SW 1271 (cell line): ENCODE data around the gene STARD10.
"Not testable (repeated sequence)": the region's sequence is repeated elsewhere in the genome, so short reads cannot be mapped to it uniquely, and the experiment has no call there.

Source experiments
- DNase-seq, 2 experiments: peaks; one replicate each; lab custom pipeline; 2025; lab: John Stamatoyannopoulos, UW

Gene STARD10

GRCh38 chr11:72807792-72808191 lies 13.9 kb upstream of the STARD10 start:
- DNase-seq, result no peak

GRCh38 chr11:72807021-72807693 lies 13.3 kb upstream of the STARD10 start:
- DNase-seq, result no peak

DNA sequence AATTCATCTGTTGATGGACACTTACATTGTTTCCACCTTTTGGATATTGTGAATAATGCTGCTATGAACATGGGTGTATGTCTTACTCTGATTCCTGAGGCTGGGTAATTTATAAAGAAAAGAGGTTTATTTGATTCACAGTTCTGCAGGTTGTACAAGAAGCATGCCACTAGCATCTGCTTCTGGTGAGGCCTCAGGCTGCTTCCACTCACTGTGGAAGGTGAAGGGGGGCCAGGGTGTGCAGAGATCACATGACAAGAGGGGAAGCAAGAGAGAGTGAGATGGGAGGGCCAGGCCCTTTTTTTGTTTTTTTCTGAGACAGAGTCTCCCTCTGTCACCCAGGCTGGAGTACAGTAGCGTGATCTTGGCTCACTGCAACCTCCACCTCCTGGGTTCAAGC lies 12.5 kb upstream of the STARD10 start:
- not testable (repeated sequence) for DNase-seq

- no peak for DNase-seq
Measured at GRCh38 chr11:72805216-72805615, 11.4 kb upstream of the STARD10 start.

- no peak for DNase-seq
Measured at GRCh38 chr11:72802822-72803221, 9.0 kb upstream of the STARD10 start.

- DNase-seq, result no peak
Measured at GRCh38 chr11:72799441-72799840, 5.6 kb upstream of the STARD10 start.

GRCh38 chr11:72798361-72798760 lies 4.5 kb upstream of the STARD10 start:
- no peak for DNase-seq

DNA sequence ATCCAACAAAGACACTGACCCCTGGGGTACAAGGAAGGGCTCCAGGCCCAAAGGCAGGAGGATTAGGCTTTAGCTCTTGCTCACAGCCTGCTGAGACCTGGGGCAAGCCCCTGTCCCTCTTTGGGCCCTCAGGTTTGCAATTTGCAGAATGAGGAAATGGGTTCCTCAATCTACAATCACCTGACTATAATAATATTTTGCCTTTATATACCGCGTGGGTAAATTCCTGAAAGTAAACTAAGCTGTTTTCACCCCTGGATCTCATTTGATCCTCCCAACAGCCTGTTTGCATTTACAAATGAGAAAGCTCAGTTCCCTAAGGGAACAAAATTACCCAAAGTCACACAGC lies 797 bp downstream of the STARD10 start:
- no peak for DNase-seq

DNA sequence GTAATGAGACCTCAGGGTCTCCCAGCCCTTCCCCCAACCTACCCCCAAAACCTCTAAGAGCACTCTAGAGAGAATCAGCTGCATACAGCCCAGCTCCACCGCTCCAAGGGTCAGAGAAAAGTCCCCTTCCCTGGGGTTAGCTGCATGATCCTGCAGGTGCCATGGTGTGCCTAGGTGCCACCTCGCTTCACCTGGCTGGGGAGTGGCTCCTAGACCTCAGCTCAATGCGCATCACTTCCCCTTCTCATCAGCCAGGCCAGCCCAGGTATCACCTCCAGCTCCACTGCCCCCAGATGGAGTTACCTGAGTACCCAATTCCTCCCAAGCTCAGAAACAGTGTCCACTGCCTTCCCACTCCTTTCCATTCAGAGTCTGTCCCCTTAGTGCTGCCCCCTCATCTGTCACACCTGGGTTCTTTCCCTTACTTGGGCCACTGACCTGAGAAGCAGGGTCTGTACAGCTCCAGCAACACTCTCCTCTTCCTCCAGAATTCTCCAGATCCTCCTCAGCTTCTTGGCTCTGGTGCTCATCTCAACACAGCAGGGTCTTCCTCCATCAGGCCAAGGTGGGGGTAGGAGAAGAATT lies 1.3 kb downstream of the STARD10 start:
- DNase-seq, result no peak

DNA sequence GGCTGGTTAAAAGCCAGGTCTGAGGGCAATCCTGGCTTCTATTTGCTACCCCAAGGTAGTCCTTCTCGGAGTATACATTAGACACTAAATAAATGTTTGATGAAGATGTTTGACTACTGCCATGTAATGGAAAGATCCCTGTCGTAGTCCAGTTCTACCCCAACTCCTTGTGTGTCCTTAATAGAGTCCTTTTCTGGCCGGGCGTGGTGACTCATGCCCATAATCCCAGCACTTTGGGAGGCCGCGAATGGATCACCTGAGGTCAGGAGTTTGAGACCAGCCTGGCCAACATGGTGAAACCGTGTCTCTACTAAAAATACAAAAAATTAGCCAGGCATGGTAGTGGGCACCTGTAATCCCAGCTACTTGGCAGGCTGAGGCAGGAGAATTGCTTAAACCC lies 2.6 kb downstream of the STARD10 start:
- not testable (repeated sequence) for DNase-seq

GRCh38 chr11:72789493-72790131 lies 4.2 kb downstream of the STARD10 start:
- no peak for DNase-seq

DNA sequence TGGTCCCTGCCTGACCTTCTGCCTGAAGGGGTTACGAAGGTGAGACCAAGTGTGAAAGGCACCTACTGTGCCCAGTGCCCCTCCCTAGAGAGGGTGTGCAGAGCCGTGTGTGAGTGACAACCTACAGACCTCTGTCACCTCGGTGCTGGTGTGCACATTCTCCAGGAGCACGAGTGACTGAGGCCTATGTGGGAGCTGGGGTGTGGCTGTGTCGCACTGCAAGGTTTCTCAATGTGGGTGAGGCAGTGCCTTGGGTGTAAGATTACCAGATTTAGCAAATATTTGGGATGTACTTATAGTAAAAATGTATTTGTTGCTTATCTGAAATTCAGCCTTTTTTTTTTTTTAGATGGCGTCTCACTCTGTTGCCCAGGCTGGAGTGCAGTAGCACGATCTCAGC lies 5.6 kb downstream of the STARD10 start:
- no peak for DNase-seq

- DNase-seq, result no peak
Measured at GRCh38 chr11:72787216-72788104, 6.4 kb downstream of the STARD10 start.

DNA sequence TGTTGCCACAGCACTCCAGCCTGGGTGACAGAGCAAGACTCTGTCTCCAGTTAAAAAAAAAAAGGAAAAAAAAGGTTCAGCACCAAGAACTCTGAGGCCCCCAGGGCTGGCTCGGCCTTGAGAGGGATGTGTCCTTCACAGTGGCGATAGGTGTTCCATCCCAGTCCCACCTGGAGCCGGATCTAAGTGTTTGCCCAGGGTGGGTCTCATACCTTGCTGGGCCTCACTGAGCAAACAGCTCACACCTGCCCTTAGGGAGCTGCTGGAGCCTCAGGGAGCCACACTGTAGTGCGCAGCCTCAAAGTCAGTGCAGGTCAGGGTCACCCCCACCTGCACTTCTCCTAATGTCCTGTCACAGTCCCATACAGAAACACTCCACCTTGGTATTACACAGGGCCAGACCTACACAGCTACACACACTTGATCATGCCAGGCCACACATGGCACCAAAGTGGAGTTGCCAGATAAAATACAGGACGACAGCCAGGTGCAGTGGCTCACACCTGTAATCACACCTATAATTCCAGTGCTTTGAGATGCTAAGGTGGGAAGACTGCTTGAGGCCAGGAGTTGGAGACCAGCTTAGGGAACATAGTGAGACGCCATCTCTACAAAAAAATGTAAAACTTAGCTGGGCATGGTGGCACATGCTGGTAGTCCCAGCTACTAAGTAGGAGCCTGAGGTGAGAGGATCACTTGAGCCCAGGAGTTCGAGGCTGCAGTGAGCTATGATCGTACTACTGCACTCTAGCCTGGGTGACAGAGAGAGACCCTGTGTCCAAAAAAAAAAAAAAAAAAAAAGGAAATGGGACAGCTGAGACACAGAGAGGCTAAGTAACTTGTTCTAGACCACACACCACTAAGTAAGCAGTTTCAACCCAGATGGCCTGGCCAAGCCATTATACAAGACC lies 7.3 kb downstream of the STARD10 start:
- DNase-seq, result no peak

DNA sequence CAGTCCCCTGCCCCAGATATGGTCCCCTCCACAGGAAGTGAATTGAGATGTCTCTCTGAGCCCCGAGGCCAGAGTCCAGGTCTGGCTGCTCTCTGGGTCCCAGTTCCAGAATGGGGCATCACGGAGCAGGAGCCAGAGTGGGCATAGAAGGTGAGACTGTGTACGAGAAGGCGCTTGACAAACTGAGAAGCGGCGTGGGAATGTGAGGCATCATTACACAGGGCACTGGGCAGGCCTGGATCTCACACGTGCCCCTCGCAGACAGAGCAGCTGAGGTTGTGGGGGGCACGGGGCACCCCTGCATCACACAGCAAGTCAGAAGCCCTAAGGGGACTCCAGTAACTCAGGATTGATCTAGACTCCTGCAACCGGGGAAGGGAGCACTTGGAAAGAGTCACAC lies 9.2 kb downstream of the STARD10 start:
- DNase-seq, result no peak

DNA sequence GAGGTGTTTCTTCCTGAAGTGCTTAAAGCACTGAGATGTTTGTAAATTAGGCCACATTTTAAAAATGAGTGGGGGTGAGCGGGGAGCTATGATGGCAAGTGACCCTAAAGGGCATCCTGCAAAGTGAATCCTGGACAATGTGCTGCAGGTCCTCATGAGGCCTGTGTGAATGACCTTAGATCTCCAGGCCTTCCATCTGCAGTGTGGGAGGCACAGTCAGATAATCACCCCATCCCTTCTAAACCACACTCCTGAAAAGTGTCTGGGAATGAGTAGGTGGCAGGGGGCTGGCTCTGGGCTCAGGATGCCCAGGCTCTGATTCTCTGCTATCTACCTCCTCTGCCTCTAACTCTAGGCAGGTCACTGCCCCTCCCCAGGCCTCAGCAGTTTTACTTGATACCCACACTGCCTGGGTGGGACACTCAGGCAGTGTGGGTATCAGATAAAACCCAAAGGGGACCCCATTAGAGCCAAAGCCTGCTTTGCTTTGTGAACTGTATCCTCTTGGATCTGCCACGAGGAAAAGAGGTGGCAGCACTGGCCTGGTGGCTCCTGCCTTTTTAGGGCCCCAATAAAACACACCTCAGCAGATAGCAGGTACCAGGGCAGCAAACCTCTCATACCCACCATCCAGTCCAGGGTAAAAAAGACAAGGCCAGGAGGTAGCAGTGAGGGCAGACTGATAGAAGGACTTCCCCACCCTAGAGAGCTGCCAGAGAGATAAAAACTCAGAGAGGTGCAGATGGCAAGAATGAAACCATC lies 10.5 kb downstream of the STARD10 start:
- no peak for DNase-seq

- DNase-seq, result no peak
Measured at GRCh38 chr11:72782081-72782920, 11.5 kb downstream of the STARD10 start.

- no peak for DNase-seq
Measured at GRCh38 chr11:72781313-72782080, 12.3 kb downstream of the STARD10 start.

- DNase-seq, result no peak
Measured at GRCh38 chr11:72781063-72781312, 12.9 kb downstream of the STARD10 start.
